ENCODE measurements around the gene TUBB1. TPM values are rescaled to one million over a fixed set of nuclear protein-coding genes. Genes with fewer than 3 reads are reported as not detected.
A peak's percentile ranks its signal among the peaks of the same experiment; 100 is the strongest.

Gene TUBB1
- total RNA-seq, 1 donor from 2014 or later, result not detected

- DNase-seq (ENCODE audit: low spot score), result no peak
Observed at GRCh38 chr20:59042151-59042795, 23.0 kb downstream of the TUBB1 start, which contains the start of gene PRELID3B. PRELID3B (minus strand) TSS chr20:59042786; CDS start chr20:59042730, 56 bp downstream.

- peak; percentile 92 for DNase-seq (ENCODE audit: low spot score)
Observed at GRCh38 chr20:59042796-59043631, 23.8 kb downstream of the TUBB1 start.

- DNase-seq (ENCODE audit: low spot score), result no peak
Observed at GRCh38 chr20:59043698-59044097, 24.5 kb downstream of the TUBB1 start.

DNA sequence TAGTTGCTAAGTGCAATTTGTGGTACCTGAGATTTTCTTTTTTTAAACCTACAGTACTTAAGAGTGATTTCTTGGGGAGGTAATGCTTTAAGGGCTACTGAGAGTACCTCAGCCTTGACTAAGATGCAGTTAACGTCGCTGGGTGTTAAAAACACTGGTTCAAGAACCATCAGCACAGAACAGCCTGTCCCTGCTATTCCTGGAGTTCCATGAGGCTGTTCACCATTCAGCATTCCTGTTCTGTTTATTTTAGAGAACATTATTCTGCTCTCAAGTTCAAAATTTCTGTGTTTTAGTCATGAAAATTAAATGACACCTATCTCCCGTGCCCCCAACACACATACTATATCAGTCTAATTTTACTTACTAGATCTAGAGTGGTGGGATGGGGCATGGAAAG, 25.1 kb downstream of the TUBB1 start:
- DNase-seq (ENCODE audit: low spot score), result no peak

DNA sequence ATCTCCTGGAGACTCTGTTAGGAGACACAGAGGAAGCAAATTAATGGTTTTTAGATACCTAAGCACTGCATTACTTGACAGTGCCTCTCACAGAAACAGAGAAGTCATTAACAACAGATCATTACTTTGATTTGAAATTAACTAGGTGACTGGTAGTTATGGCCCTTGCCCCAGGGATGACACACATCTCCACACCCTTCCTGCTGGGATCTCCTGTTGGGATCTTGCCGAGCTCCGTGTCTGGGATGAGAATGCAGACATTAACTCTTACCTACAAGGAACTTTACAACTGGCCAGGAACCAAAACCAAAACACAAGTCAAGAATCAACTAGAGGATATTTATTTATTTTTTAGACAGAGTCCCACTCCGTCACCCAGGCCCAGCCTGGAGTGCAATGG, 25.6 kb downstream of the TUBB1 start:
- DNase-seq (ENCODE audit: low spot score), result no peak

DNA sequence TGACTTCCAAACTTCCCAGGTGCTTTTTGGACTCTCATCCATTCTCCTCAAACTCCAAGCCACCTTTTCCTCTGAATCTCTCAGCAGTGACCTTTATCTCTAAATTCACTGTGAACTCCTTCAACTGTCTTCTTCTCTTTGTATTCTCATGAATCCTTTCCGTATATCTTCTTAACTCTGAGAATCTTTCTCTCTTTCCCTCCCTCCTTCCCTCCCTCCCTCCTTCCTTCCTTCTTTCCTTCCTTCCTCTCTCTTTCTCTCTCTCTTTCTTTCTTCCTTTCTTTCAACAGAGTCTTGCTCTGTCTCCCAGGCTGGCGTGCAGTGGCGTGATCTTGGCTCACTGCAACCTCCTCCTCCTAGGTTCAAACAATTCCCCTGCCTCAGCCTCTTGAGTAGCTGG, 27.6 kb downstream of the TUBB1 start:
- no peak for DNase-seq (ENCODE audit: low spot score)

DNA sequence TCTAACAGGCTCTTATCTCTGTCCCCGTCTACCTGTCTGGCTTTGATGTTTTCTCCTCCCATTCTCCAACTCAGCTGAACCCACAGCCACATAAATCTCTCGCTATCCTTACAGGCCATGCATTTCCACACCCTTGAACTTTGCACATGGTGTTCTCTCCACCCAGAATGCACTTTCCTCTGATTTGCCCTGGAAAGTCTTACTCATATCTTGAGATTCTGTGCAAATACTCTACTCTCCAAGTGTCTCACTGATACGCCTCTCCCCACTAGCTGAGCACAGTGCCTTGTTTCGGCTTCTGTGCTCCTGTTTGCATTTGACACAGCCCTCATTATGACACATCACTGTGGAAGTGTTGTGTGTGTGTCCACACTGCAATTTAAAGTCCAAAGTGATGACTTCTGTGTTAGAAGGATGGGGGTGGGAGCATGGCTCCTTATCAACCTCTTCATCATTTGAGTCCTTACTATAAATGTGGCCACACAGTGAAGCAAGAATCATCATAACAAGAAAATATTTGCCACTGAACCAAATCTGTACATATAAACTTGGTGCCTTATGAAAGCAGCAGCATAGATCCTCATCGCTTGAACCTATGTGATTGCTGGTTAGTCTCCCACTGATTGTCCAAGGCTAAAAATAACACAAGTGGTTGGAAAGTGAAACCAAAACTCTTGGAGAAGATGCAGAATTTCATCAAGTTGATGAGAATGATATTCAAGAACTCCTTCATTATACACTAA, 28.9 kb downstream of the TUBB1 start:
- no peak for DNase-seq (ENCODE audit: low spot score)

DNA sequence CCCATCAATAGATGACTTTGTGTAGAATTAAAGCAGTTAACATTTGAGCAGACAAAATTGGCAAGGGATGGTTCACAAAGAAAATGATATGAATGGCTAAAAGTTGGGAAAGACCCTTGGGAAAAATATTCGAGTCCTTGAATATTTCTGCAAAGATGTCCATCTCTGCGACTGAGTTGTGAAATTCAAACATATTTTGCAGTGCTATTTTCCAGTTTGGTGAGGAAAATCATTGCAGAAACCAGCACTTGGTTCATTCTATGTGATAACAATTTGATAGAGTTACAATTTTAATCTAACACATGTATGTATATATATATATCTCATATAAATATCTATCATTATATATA, 29.4 kb downstream of the TUBB1 start:
- no peak for DNase-seq (ENCODE audit: low spot score)

DNA sequence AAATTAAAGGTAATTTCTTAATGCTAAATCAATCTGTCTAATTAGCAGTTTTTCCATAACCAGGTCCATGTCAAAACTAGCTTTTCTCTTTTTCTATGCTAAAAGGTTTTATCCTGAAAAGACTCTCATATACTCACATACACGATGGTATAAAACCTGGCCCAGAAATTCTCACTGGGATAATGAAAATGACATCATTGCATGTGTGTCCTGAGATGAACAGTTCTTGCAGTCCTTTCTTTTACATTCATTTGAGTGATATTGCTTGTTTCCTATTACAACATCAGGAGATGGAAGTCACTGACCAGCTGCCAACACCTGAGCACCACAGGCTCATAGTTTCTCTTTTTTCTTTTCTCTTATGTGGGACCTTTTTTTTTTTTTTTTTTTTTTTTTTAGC, 31.2 kb downstream of the TUBB1 start:
- no peak for DNase-seq (ENCODE audit: low spot score)

DNA sequence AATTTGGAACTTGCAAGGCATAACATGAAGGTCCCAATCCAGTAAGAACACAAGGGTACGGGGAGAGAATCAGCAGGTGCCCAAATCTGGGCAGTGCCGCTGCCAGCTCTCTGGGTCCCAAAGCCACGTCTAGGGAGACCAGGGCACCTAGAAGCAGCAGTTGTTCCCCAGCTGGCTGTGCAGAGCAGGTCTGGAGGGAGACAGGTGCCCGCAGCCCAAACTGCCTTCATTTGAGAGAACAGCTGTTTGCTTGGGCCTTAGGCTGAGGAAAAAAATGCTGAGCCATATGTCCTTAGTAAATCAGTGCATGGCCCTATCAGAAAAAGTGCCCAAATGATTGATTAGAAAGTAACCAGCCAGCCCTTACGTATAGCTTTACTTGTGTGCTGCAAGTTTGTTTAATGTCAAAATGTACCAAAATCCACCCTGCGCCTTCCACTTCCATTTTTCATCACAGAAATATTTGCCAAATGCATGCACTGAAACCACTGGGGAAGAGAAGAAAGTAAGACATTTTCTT, 32.5 kb downstream of the TUBB1 start:
- no peak for DNase-seq (ENCODE audit: low spot score)

DNA sequence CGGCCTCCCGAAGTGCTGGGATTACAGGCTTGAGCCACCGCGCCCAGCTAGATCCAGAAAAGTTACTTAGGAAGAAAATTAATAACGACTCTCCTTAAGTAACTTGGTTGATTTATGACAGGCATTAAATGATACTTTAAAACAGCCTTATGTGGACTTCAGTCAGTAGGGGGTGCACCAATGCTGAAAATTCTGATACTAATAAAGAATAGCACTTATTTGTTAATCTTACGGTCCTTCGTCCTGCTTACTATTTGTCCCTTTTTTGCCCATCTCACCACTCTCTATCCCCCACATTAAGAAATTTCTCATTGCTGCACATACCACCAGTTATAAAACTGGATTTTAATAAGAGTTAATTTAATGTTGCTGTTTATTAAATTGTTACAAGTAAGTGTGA, 36.1 kb downstream of the TUBB1 start:
- DNase-seq (ENCODE audit: low spot score), result no peak

DNA sequence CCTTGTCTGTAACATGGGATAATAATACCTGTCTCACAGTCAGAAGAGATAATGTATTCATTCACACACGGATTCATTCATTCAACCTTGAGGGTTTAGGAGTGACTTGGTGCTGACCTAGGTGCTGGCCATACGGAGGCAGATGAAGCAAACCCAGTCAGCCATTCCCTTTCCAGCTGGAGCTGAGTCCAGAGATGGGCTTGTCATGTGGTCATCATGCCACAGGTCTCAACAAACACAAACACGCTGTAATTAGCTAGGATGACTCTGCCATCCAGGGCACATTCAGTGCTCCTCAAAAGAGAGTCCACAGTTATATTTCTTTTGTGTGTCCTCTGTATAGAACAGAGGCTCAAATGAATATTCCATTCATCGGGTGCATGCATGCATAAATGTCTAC, 42.9 kb downstream of the TUBB1 start:
- DNase-seq (ENCODE audit: low spot score), result no peak

- DNase-seq (ENCODE audit: low spot score), result no peak
Observed at GRCh38 chr20:59063358-59064213, 44.4 kb downstream of the TUBB1 start.

GRCh38 chr20:59064214-59064722, 45.0 kb downstream of the TUBB1 start:
- DNase-seq (ENCODE audit: low spot score), result no peak

- no peak for DNase-seq (ENCODE audit: low spot score)
Observed at GRCh38 chr20:59068534-59068933, 49.3 kb downstream of the TUBB1 start.

DNA sequence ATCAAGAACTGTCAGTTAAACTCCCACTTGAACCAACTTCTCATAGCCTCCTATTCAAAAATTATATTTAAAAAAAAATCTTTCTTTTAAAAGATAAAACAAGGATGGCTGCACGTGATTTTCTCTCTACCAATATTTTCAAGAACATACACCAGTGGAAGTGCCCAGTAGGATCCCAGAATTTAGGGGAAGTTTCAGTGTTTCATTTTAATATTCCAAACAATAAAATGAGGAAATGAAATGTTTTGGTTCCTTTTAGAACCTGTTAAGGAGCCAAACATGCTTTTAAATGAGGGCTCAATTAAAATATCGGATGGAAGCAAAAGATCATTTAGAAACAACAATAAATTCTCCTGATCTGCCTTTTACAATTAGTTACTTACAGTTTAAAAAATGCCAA, 49.8 kb downstream of the TUBB1 start:
- no peak for DNase-seq (ENCODE audit: low spot score)

- no peak for DNase-seq (ENCODE audit: low spot score)
Observed at GRCh38 chr20:59071216-59071615, 52.0 kb downstream of the TUBB1 start.

- DNase-seq (ENCODE audit: low spot score), result no peak
Observed at GRCh38 chr20:59073582-59073981, 54.4 kb downstream of the TUBB1 start.

GRCh38 chr20:59074456-59074855, 55.2 kb downstream of the TUBB1 start:
- no peak for DNase-seq (ENCODE audit: low spot score)

- no peak for DNase-seq (ENCODE audit: low spot score)
Observed at GRCh38 chr20:59075934-59076508, 56.8 kb downstream of the TUBB1 start.

Data from ureter (tissue), 1 donor.